KMS-11 (cell line): ENCODE results near the gene GPR119.

Experiments
- H2AFZ ChIP-seq: fragments of 200-600 bp; sonication (generic); 2 replicates; pipeline ENCODE4 v1.6.1; 2016; ENCODE audit warnings: antibody characterized with exemption, mixed run types, low read depth
- H3K27ac ChIP-seq: fragments of 200-600 bp; sonication (generic); 2 replicates; pipeline ENCODE4 v1.6.1; 2016; ENCODE audit warnings: mild to moderate bottlenecking, mixed run types
- H3K27me3 ChIP-seq: fragments of 200-600 bp; sonication (generic); 2 replicates; pipeline ENCODE4 v1.6.1; 2017; ENCODE audit warnings: mild to moderate bottlenecking, low read depth, mixed run types, moderate library complexity; ENCODE audit not compliant: insufficient read depth
- H3K36me3 ChIP-seq: fragments of 200-600 bp; sonication (generic); 2 replicates; pipeline ENCODE4 v1.6.1; 2017; ENCODE audit warnings: mild to moderate bottlenecking, mixed run types; ENCODE audit not compliant: insufficient read depth
- H3K4me1 ChIP-seq: fragments of 200-600 bp; sonication (generic); 2 replicates; pipeline ENCODE4 v1.6.1; 2016; ENCODE audit warnings: mild to moderate bottlenecking, low read depth, mixed run types; ENCODE audit not compliant: poor library complexity, severe bottlenecking
- H3K4me2 ChIP-seq: fragments of 200-600 bp; sonication (generic); 2 replicates; pipeline ENCODE4 v1.7.0; 2016; ENCODE audit warnings: mild to moderate bottlenecking, mixed run types
- H3K4me3 ChIP-seq: fragments of 200-600 bp; sonication (generic); IDR thresholded peaks from 2 replicates; pipeline ENCODE4 v1.6.1; 2017; ENCODE audit warnings: low read depth, low read length, mixed read lengths; ENCODE audit not compliant: insufficient read depth
- H3K79me2 ChIP-seq: fragments of 200-600 bp; sonication (generic); 2 replicates; pipeline ENCODE4 v1.6.1; 2016; ENCODE audit warnings: low read depth, mixed run types; ENCODE audit not compliant: insufficient read depth
- H3K9ac ChIP-seq: fragments of 200-600 bp; sonication (generic); 2 replicates; pipeline ENCODE4 v1.6.1; 2016; ENCODE audit warnings: mild to moderate bottlenecking, mixed run types
- H4K20me1 ChIP-seq: fragments of 200-600 bp; sonication (generic); 2 replicates; pipeline ENCODE4 v1.6.1; 2016; ENCODE audit warnings: mild to moderate bottlenecking, mixed run types; ENCODE audit not compliant: insufficient read depth
- TF ChIP-seq, protein P1 (sequence below): fragments of 200-600 bp; sonication (generic); conservative IDR thresholded peaks from 2 replicates; pipeline ENCODE4 v1.6.1; 2017; ENCODE audit warnings: low read depth, mild to moderate bottlenecking, antibody characterized with exemption, low read length, moderate library complexity, mixed read lengths

The GPR119 gene

DNA sequence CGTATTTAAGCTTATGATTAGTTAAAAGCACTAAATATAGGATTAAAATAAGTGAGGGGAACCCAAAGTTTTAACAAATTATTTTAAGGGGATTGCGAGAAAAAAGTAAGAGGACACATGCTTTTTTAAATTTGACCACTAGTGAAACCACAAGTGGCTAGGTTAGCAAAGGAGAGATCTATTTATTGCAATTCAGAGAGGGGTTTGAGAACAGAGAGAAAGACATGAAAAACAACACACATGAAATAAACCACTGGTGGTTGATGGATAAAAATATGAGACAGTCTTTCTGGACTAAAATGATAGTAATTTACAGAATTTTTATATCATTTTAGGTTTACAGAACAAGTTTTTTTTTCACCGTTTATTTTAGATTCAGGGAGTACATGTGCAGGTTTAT lies 33.9 kb downstream of the GPR119 start:
- Histone ChIP-seq H3K79me2 (no peaks in the 10 kb centered on the region), H3K36me3 (no peaks in the 10 kb centered on the region), H4K20me1 (no peaks in the 10 kb centered on the region), H3K4me1 (peaks cover 29% of the 10 kb centered on the region), H3K27ac (no peak overlapping the region), H3K9ac (no peak overlapping the region), H3K4me3 (no peak overlapping the region), H2AFZ (no peak overlapping the region), H3K27me3 (no peaks in the 10 kb centered on the region), H3K4me2 (peak overlapping the region; percentile 29; the same call in 1 of the 2 replicates)
- TF ChIP-seq, protein P1, sequence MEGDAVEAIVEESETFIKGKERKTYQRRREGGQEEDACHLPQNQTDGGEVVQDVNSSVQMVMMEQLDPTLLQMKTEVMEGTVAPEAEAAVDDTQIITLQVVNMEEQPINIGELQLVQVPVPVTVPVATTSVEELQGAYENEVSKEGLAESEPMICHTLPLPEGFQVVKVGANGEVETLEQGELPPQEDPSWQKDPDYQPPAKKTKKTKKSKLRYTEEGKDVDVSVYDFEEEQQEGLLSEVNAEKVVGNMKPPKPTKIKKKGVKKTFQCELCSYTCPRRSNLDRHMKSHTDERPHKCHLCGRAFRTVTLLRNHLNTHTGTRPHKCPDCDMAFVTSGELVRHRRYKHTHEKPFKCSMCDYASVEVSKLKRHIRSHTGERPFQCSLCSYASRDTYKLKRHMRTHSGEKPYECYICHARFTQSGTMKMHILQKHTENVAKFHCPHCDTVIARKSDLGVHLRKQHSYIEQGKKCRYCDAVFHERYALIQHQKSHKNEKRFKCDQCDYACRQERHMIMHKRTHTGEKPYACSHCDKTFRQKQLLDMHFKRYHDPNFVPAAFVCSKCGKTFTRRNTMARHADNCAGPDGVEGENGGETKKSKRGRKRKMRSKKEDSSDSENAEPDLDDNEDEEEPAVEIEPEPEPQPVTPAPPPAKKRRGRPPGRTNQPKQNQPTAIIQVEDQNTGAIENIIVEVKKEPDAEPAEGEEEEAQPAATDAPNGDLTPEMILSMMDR, result no peak

DNA sequence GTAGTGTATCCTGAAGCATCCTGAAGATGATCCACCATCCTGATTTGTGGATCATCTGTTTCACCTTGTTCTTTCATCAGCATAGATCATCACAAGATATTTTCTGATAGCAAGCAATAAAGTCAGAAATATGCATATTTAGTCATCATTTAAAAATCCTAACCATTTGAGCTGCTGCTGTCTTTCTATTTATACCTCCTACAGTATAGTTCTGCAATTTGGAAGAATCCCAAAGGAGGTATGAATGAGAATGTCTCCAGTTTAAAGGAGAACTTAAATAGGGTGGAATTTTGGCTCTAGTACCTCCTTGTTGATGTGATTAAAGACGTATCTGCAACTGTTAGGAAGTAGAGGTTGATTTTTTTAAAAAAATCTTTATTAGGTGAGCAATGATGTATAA lies 38.2 kb downstream of the GPR119 start:
- Histone ChIP-seq H3K4me3 (no peak overlapping the region), H3K4me2 (no peak overlapping the region), H3K9ac (no peak overlapping the region), H3K36me3 (no peaks in the 10 kb centered on the region), H3K79me2 (no peaks in the 10 kb centered on the region), H4K20me1 (no peaks in the 10 kb centered on the region), H3K27me3 (no peaks in the 10 kb centered on the region), H2AFZ (no peak overlapping the region), H3K27ac (no peak overlapping the region), H3K4me1 (peaks cover 29% of the 10 kb centered on the region)
- TF ChIP-seq, protein P1, result no peak

DNA sequence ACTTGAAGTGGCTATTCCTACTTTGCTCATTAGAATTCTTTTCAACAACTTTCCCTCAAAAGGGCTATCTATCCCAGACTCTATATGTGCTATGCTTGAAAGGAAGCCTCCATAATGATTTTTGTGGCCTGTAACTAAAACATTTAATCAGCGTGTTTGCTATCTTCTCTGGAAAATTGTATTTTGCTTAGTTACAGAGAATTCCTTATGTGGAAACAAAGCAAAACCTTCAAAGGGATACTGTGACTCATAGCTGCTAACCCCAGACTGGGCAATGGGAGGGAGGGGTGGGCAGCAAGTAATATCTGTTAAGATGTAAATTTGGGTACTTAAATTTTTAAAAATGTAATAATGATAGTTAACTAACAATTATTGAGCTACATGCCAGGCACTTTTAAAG lies 42.1 kb downstream of the GPR119 start:
- Histone ChIP-seq H3K79me2 (no peaks in the 10 kb centered on the region), H3K36me3 (no peaks in the 10 kb centered on the region), H2AFZ (no peak overlapping the region), H3K4me1 (no peaks in the 10 kb centered on the region), H3K27ac (no peak overlapping the region), H3K4me2 (no peak overlapping the region), H3K9ac (no peak overlapping the region), H3K27me3 (no peaks in the 10 kb centered on the region), H4K20me1 (no peaks in the 10 kb centered on the region), H3K4me3 (no peak overlapping the region)
- TF ChIP-seq, protein P1, result no peak

DNA sequence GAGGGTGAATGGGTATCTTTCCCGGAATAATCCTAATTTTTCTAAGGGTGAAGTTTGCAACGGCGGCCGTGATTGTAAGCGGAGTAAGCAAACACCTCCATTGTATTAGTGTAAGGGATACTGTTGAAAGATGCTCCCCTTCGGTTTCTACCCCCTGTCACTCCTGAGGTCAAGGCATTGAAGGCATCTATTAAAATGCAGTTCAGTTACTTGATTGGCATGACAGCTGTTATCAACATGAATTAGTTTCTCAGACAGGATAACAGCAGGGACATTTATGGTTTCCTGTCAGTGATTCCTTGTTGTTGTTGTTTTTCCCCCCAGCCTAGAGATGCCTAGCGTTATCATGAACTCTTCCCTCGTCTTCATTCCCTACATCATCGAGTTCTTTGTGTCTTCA lies 45.2 kb downstream of the GPR119 start:
- H3K4me2 ChIP-seq, result peak overlapping the region; percentile 46
- TF ChIP-seq, protein P1, result no peak
- H3K27me3 ChIP-seq, result no peaks in the 10 kb centered on the region
- H3K27ac ChIP-seq, result peak overlapping the region; percentile 84; the same call in 1 of the 2 replicates
- peak overlapping the region; percentile 75; the same call in 1 of the 2 replicates for H2AFZ ChIP-seq
- no peaks in the 10 kb centered on the region for H3K36me3 ChIP-seq
- peaks cover 8% of the 10 kb centered on the region for H3K4me1 ChIP-seq
- no peak overlapping the region for H3K4me3 ChIP-seq
- H3K9ac ChIP-seq, result peak overlapping the region; percentile 95
- no peaks in the 10 kb centered on the region for H3K79me2 ChIP-seq
- no peaks in the 10 kb centered on the region for H4K20me1 ChIP-seq
